HG03457 (cell line): Measurements from ENCODE around the gene PDE1C.

ENCODE experiments used
- ATAC-seq: cut with Tn5 transposase; IDR thresholded peaks from one replicate; pipeline ENCODE4 v1.9.1; 2021; ENCODE audit warnings: moderate number of reproducible peaks; ENCODE audit not compliant: unreplicated experiment

The PDE1C gene

GRCh38 chr7:31950091-31950755 lies 120.0 kb downstream of the PDE1C start:
- no peak for ATAC-seq

DNA sequence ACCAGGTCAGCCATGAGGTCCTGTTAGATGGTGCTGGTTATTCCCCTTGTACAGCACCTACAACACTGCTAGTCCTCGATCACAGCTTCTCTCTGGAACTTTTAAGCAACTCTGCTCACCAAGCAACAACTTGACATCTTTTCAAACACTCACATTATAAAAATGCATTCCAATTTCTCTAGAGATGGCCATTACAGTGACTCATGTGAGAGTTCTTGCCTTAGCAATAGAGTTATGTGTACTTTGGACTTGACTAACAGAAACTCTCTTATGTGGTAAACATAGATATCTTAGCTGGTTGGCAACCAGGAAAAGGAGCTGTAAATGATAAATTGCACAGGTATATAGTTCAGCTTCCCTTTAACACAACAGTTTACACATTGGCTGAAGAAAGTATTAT lies 122.2 kb downstream of the PDE1C start:
- ATAC-seq, result no peak

DNA sequence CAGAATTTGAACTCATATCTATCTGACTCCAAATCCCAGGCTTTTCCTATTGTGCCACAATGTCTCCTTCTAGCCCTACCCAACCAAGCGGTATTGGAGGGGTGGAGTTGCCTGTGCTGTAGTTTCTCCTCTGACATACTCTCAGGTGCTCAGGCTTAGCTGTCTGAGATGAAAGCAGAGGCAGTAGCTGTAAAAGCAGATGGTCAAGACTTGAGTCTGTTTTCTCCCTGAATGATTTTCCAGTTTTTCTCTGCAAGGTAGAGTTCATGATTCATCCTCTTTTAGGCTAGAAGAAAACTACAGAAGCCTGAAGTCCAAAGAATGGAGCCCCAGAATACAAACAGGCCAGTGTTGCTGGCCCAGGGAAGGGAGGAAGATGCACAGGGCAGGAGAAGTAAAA lies 130.0 kb downstream of the PDE1C start:
- ATAC-seq, result no peak

- ATAC-seq, result no peak
These were observed 131.1 kb downstream of the PDE1C start for GRCh38 chr7:31939076-31939475.

GRCh38 chr7:31938650-31939049 lies 131.6 kb downstream of the PDE1C start:
- no peak for ATAC-seq

- no peak for ATAC-seq
These were observed 132.2 kb downstream of the PDE1C start for GRCh38 chr7:31937982-31938381.

DNA sequence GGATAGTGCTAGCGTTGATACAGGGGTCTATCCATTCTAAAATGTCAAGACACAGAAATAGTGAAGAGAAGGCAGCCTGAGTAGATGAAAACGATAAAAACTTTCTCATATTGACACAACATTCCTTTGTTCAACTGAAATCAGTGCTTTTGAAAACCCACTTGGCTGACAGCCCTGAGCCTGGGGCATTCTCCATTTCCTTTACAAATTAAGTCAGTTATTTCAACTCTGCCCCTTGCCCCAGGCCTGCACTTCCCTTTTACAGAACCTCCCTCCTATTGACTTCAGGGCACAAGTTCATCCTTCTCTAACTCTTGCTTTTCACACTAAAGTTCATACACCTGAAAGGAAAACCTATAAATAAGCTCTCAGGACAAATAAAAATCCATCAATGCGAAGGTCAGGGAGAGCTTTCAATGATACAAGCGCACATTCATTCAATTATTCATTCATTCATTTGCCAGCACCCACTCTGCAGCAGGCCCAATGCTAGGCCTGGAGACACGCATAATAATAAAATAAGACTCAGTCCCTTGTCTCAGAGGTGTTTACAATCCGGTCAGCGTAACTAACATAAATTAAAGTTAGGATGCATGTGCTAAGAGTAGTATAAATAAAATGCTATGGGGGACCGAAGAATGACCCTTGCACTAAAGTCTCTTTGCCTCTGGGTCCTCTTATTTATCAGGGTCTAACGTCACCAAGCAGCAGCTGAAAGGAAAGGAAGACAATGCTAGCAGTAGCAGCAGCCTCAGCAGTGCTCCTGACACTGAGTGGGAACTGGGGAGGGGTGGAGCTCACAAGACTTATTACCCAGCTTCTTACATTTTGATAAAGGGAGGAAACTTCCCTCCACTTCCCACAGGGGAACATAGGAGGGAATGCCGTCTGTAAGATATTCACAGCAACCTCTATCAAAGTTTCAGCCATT lies 134.8 kb downstream of the PDE1C start:
- ATAC-seq, result no peak

DNA sequence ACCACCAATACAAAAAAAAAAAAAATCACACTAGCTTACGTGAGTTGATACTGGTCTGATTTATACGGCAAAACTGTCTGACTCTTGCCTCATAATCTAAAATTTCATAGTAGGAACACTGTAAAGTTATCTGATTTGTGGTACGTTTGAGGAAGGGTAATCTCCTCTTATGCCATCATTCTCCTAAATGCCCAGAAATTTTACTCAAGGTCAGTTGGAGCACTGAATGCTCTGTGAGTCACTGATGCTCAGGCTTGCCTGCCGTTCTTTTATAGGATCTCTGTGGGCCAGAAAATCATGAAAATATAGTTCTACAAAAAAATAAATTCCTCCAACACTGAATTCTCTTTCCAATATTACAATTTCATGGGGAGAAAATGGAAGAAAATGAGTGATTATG lies 135.7 kb downstream of the PDE1C start:
- ATAC-seq, result no peak

DNA sequence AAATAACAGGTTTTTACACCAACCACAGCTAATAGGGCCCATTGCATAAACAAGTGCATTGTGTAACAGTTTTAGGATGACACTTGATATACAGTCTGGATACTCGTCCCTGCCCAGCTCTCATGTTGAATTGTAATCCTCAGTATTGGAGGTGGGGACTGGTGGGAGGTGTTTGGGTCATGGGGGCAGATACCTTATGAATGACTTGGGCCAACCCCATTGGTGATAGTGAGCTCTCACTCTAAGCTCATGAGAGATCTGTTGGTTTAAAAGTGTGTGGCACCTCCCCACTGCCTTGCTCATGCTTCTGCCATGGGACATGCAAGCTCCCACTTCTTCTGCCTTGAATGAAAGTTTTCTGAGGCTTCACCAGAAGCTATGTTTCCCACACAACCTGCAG lies 136.7 kb downstream of the PDE1C start:
- no peak for ATAC-seq

GRCh38 chr7:31926991-31927584 lies 143.1 kb downstream of the PDE1C start:
- ATAC-seq, result no peak

GRCh38 chr7:31925753-31926454 lies 144.3 kb downstream of the PDE1C start:
- no peak for ATAC-seq

GRCh38 chr7:31924251-31924650 lies 146.0 kb downstream of the PDE1C start:
- ATAC-seq, result no peak

DNA sequence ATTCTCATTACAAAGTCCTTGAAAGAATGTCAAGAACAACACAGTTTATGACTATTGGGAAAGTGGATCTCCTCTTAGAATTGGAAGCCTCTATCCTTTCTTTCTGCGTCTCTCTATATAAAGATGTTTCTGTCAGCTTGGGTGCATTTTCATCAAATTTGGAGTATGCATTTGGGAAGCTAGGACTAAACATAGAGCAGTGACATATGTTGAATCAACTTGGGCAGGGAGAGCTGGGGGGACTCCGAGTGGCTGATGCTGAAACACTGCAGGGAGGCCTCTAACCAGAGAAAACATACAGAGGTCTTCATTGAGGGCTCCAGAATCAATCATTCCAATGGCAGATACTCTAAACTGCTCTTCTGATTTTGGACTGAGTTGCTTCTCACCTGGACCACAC lies 147.4 kb downstream of the PDE1C start:
- no peak for ATAC-seq

GRCh38 chr7:31921047-31921446 lies 149.2 kb downstream of the PDE1C start:
- no peak for ATAC-seq

DNA sequence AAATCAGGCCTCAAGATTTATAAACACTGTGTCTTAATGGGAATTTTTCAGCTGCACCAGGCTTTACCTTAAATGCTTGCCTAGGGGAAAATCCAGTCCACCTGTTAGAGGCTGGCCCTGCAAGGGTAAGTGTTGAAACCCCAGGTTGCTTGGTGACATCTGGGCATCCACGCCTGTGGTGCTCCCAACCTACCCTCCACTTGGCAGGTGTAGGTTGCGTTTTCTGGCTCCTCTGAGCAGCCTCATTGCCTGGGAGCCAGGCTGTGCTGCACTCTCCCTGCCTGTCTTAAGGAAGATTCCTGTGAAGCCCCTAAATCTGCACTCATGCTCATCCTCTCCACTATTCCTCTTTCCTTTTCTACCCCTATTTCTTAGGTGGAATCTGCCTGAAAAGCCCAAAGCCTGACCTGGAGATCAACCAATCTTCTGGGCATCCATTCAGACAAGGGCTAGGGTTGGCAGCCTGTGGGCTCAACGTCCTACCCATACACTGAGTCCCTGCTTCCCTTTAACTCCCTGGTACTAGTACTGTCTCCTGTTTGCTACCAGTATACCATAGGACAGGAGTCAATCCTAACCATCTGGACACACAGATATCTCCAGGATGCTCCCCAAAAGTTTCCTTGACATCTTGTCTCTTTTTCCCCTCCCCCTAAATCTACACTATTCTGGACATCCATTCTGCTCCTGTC lies 150.4 kb downstream of the PDE1C start:
- ATAC-seq, result no peak

DNA sequence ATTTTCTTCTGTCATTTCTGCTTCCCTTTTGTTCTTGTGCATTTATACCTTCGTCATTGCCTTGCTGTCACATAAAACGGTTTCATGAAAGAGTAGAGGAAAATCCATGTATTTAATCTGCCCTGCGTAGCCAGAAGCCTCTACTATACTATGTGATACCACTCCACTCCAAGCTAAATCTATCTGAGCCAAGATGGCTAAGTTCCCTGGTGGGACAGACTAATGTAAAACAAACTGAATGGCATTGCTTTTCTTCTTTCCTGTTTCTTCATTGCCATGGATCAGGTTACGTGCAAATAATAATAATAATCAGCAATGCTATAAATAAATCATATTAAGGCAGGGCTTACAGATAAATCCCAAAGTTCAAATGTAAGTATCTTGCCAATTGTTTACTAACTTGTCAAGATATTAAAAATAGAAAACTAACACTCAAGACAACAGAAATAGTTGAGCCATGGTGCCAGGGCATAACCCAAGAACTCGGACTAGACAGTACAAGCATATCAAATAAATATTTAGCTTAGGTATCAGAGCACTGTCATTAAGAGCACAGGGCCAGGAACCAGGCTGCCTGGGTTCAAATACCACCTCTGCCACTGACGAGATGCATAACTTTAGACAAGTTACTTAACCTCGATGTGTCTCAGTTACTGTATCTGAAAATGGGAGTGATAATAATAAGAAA lies 151.4 kb downstream of the PDE1C start:
- ATAC-seq, result no peak

DNA sequence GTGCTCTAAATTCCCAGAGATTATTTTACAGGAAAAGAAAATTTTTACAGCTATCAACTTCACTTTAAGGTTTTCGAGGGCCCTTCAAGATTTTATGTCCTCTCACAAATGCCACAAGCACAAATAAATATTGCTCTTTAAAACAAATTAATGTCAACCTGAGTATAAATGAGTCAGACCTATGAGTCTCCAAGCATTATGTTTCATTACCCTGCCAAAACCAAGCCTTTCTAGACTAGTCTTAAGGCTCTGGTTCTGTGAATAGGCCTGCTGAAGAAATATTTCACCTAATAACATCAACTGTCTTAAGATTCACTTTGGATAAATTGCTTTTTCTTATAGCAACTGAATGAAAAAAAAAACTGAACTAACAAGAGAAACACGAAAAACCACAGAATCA lies 153.0 kb downstream of the PDE1C start:
- ATAC-seq, result no peak

- ATAC-seq, result no peak
These were observed 160.0 kb downstream of the PDE1C start for GRCh38 chr7:31910191-31910590.

DNA sequence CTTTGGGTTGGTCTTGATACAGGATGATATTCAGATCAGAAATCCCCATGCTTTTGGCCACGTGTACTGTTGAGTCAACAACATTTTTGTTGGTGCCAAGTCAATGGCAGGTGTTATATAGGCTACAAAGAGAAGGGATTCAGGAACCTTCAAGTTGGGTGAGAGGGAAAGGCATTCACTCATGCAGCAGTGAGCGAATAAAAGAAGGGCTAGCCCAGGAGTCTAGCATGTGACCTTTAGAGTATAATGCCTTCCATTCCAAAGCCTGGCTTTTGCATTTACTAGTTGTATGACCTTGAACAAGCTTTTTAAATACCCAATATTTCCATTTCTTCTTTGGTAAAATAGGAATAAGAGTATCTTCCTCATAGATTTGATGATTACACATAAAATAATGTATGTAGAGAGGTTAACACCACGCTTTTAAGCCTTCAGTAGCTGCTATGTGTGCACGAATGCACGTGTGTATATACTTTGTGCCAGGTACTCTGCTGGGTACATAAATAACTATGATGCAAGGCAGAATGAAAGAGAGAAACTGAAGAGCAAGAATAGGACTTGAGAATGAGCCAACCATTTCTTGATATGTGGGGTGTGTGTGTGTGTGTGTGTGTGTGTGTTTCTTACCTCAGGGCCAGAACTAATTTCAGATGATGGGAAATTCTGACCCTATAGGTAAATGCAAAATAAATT lies 163.6 kb downstream of the PDE1C start:
- no peak for ATAC-seq

GRCh38 chr7:31903962-31904361 lies 166.2 kb downstream of the PDE1C start:
- no peak for ATAC-seq
